Right lobe of liver (tissue), 6 donors: ENCODE data around the gene NRXN2. TPM values are rescaled to one million over a fixed set of nuclear protein-coding genes. Genes with fewer than 3 reads are reported as not detected.

ENCODE experiments used
- ATAC-seq, 4 donors: fragments of 200-7000 bp; cut with Tn5 transposase; one replicate each; pipeline ENCODE4 v1.9.1; 2020; ENCODE audit warnings: mild to moderate bottlenecking in 4 of 4, moderate library complexity in 4 of 4
- DNase-seq, 3 donors: peaks; one replicate each; pipeline ENCODE4 v3.0.0-alpha.2; 2020
- H3K27ac ChIP-seq, 3 donors: fragments of 200-600 bp; one replicate each; pipeline ENCODE4 v1.8.0; 2022
- H3K27me3 ChIP-seq, 2 donors: fragments of 200-600 bp; one replicate each; pipeline ENCODE4 v1.8.0; 2022
- H3K36me3 ChIP-seq, 4 donors: fragments of 200-600 bp; sonication (generic) in 1 of 4; one replicate each; pipeline versions ENCODE4 v1.5.1 to v1.8.0; 2017 to 2022; ENCODE audit warnings: control low read depth in 1 of 4
- H3K4me1 ChIP-seq, 4 donors: fragments of 200-600 bp; sonication (generic) in 1 of 4; one replicate each; pipeline versions ENCODE4 v1.5.1 to v1.8.0; 2017 to 2022; ENCODE audit warnings: control low read depth in 1 of 4
- H3K4me3 ChIP-seq, 3 donors: fragments of 200-600 bp; one replicate each; pipeline ENCODE4 v1.8.0; 2022
- H3K9me3 ChIP-seq, 4 donors: fragments of 200-600 bp; sonication (generic) in 1 of 4; one replicate each; pipeline versions ENCODE4 v1.5.1 to v1.8.0; 2017 to 2022; ENCODE audit warnings: control low read depth in 1 of 4
- CTCF ChIP-seq, 4 donors: fragments of 200-600 bp in 3 of 4; fragments of 450-650 bp in 1 of 4; IDR thresholded peaks; one replicate each; pipeline versions ENCODE4 v1.5.1 to v1.8.0; 2016 to 2022; ENCODE audit warnings: antibody characterized with exemption in 4 of 4, mild to moderate bottlenecking in 2 of 4
- POLR2A ChIP-seq: fragments of 450-650 bp; IDR thresholded peaks from one replicate; pipeline ENCODE4 v1.6.1; 2017; ENCODE audit warnings: antibody characterized with exemption, mild to moderate bottlenecking
- WGBS: methylation state at CpG from one replicate; pipeline ENCODE4 v1.1.6; 2018; ENCODE audit warnings: low coverage, low lambda C conversion rate; ENCODE audit not compliant: insufficient coverage; ENCODE audit errors: missing lambda C conversion rate; 5-methylcytosine and 5-hydroxymethylcytosine counted together
- intact Hi-C, 2 donors: fragments of 100-400 bp; cut with DNase I; formaldehyde crosslinking; loops; one replicate each; pipeline versions ENCODE4 v1.11.2 to v1.14.1; 2022
- total RNA-seq, 6 experiments: library from RNA; depleted of rRNA in 2 of 6; stranded (reverse); fragments of >200 nt in 2 of 6; fragmentation: NEBNext Ultra II Directional in 3 of 6; extraction: Animal tissue kit (Norgen Biotek cat#: 25700) in 3 of 6; gene quantifications; one replicate each; pipeline versions ENCODE4 v1.1.0 to v1.2.4, GENCODE V29; 2016 to 2023
- donor health status: DM: no; HTN: yes; CAD: no.
- donor health status: DM: no; HTN: no; CAD: no.
- donor health status: DM: no; HTN: no; CAD: no.
- donor health status: DM: no; HTN: yes; CAD: no.
- donor health status: DM: no; HTN: yes; CAD: no.

NRXN2 gene
- total RNA-seq, 6 experiments from 2014 or later = 1.6 to 7.7 (median 2.3) TPM

GRCh38 chr11:64656862-64657261 lies 66.1 kb downstream of the NRXN2 start:
- intact Hi-C loops = no loop called here
- no peak overlapping the region for H3K27ac ChIP-seq
- TF ChIP-seq POLR2A = no peak
- no CpG with 5 or more reads among the region's 6 CpGs for WGBS
- H3K9me3 ChIP-seq = no peaks in the 10 kb centered on the region
- H3K4me1 ChIP-seq = peaks cover 0 to 41% (median 4%) of the 10 kb centered on the region in 4 donors
- no peak overlapping the region for H3K4me3 ChIP-seq
- H3K27me3 ChIP-seq = no peaks in the 10 kb centered on the region
- no peak for ATAC-seq
- DNase-seq = no peak
- H3K36me3 ChIP-seq = no peaks in the 10 kb centered on the region

- Histone ChIP-seq H3K4me3 (no peak overlapping the region), H3K27ac (peak overlapping the region in 1 of 3 donors; percentile 71), H3K36me3 (no peaks in the 10 kb centered on the region), H3K4me1 (peaks cover 0 to 41% (median 4%) of the 10 kb centered on the region in 4 donors), H3K27me3 (no peaks in the 10 kb centered on the region), H3K9me3 (no peaks in the 10 kb centered on the region)
- intact Hi-C loops = no loop called here
- DNase-seq (no peak), ATAC-seq (peak in 3 of 4 donors; percentile 8 to 65 (median 60))
- TF ChIP-seq POLR2A (no peak), CTCF (IDR thresholded peaks at IDR 0.05) (no peak)
- whole genome bisulfite sequencing = 43% methylated on average over 5 of the region's 8 CpGs
Measured at GRCh38 chr11:64655941-64656601, 66.9 kb downstream of the NRXN2 start.

- intact Hi-C loops = loop anchor here in 1 of 2 donors (5.0 kb wide), 1 partner anchor 103 kb away; no protein-coding TSS in a partner anchor
- Histone ChIP-seq H3K4me1 (peaks cover 0 to 41% (median 4%) of the 10 kb centered on the region in 4 donors), H3K27me3 (no peaks in the 10 kb centered on the region), H3K27ac (no peak overlapping the region), H3K36me3 (no peaks in the 10 kb centered on the region), H3K4me3 (no peak overlapping the region), H3K9me3 (no peaks in the 10 kb centered on the region)
- ATAC-seq = peak; percentile 3 to 40 (median 34)
- DNase-seq = no peak
- no peak for TF ChIP-seq POLR2A
- no peak for TF ChIP-seq CTCF (IDR thresholded peaks at IDR 0.05)
- 78% methylated on average over 8 of the region's 13 CpGs for WGBS
Measured at GRCh38 chr11:64654958-64655541, 67.9 kb downstream of the NRXN2 start.

GRCh38 chr11:64654439-64654838 lies 68.6 kb downstream of the NRXN2 start:
- no peaks in the 10 kb centered on the region for H3K27me3 ChIP-seq
- DNase-seq = no peak
- TF ChIP-seq CTCF (IDR thresholded peaks at IDR 0.05) = no peak
- TF ChIP-seq POLR2A = no peak
- H3K9me3 ChIP-seq = no peaks in the 10 kb centered on the region
- no peaks in the 10 kb centered on the region for H3K36me3 ChIP-seq
- H3K4me1 ChIP-seq = peaks cover 0 to 37% (median 4%) of the 10 kb centered on the region in 4 donors
- no peak for ATAC-seq
- 67% methylated on average over 3 of the region's 4 CpGs for WGBS
- H3K27ac ChIP-seq = no peak overlapping the region
- intact Hi-C loops = loop anchor here in 1 of 2 donors (5.0 kb wide), 1 partner anchor 102 kb away; no protein-coding TSS in a partner anchor
- no peak overlapping the region for H3K4me3 ChIP-seq

- TF ChIP-seq CTCF (IDR thresholded peaks at IDR 0.05) = no peak
- no peak for TF ChIP-seq POLR2A
- Histone ChIP-seq H3K9me3 (no peaks in the 10 kb centered on the region), H3K4me3 (no peak overlapping the region), H3K27me3 (no peaks in the 10 kb centered on the region), H3K4me1 (peaks cover 0 to 28% (median 4%) of the 10 kb centered on the region in 4 donors), H3K36me3 (no peaks in the 10 kb centered on the region), H3K27ac (no peak overlapping the region)
- WGBS = 18% methylated on average over 5 of the region's 13 CpGs
- no peak for ATAC-seq
- intact Hi-C loops = loop anchor here in 1 of 2 donors (5.0 kb wide), 1 partner anchor 101 kb away; no protein-coding TSS in a partner anchor
- no peak for DNase-seq
Measured at GRCh38 chr11:64653388-64653973, 69.5 kb downstream of the NRXN2 start.
